ENCODE measurements around the gene HOXB13. TPM values are rescaled to one million over a fixed set of nuclear protein-coding genes. Genes with fewer than 3 reads are reported as not detected.
A peak's percentile ranks its signal among the peaks of the same experiment; 100 is the strongest.

The HOXB13 gene
- total and polyA plus RNA-seq, 7 experiments from 2014 or later: not detected

- peak overlapping the region in 1 of 9 donors; percentile 80 for H3K27ac Mint-ChIP-seq
- peak overlapping the region in 1 of 10 donors; percentile 46 for H3K4me3 Mint-ChIP-seq
- H3K9me3 Mint-ChIP-seq: peaks cover 0 to 21% (median 5%) of the 10 kb centered on the region in 11 donors
- no peaks in the 10 kb centered on the region for H3K36me3 ChIP-seq (ENCODE audit: control insufficient read depth in 2 of 3, insufficient read depth in 3 of 3, low read length in 3 of 3)
- peaks cover 31 to 84% of the 10 kb centered on the region in 2 donors for H3K27me3 ChIP-seq (ENCODE audit: control insufficient read depth in 2 of 2, insufficient read depth in 2 of 2, low read length in 2 of 2)
- ATAC-seq (no peak), DNase-seq (no peak)
- H3K4me1 Mint-ChIP-seq: peaks cover 20 to 58% (median 37%) of the 10 kb centered on the region in 7 donors
- H3K27me3 Mint-ChIP-seq: peaks cover 71 to 99% (median 86%) of the 10 kb centered on the region in 5 donors
- no peaks in the 10 kb centered on the region for H3K9me3 ChIP-seq (ENCODE audit: control insufficient read depth in 2 of 3, low read length in 3 of 3)
- ChIA-PET POLR2A (no interaction called here), CTCF (interaction anchor here (0.8 kb wide), 1 partner anchor 8 kb away, joined by 4 read pairs; no protein-coding TSS in a partner anchor)
- intact Hi-C loops (cut with micrococcal nuclease): loop anchor here in 1 of 2 donors (10.0 kb wide), 1 partner anchor 274 kb away; the partner anchor contains the start of gene IGF2BP1
- H3K36me3 Mint-ChIP-seq: peaks cover 0 to 8% (median 0%) of the 10 kb centered on the region in 5 donors
- peaks cover 22 to 37% of the 10 kb centered on the region in 2 donors for H3K4me1 ChIP-seq (ENCODE audit: control insufficient read depth in 2 of 2, insufficient read depth in 2 of 2, low read length in 2 of 2)
- H3K27ac ChIP-seq (ENCODE audit: low read depth, low read length): no peak overlapping the region
- no peak overlapping the region for H3K4me3 ChIP-seq (ENCODE audit: low read length)
Measured at GRCh38 chr17:48721009-48721402, 7.5 kb downstream of the HOXB13 start.

DNA sequence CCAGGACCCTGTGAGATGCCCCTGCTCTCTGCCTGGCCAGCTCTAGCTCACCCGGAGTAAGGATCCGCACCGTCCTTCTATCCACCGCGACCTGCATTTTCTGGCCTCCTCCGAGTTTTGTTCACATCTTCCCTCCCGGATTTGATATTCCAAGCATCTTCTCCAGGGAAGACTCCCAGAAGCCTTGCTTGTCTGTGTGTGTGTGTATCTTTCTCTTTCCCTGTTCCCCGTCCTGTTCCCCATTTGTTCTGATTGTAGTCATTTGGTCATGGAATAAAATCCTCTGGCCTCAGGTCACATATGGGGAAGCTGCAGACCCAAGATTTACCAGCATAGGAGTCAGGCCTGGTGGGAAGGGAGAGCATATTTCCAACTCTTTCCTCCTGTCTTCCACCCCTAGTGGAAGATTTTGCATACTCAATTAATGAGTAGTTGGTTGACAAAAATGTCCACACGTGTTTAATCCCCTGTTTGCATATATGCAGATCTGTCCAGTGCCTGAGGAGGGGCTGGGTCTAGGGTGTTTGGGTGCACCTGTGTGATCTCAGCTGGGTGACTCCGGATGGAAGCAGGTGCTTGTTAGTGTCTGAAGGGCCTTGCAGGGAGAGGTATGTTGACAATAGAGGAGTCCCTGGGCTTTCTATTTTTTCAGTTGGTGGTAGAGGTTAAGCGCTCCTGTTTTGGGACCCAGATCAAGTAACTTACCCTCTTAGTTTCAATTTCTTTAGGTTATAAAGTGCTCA, 8.1 kb downstream of the HOXB13 start:
- Histone ChIP-seq H3K27ac (ENCODE audit: low read depth, low read length) (no peak overlapping the region), H3K27me3 (ENCODE audit: control insufficient read depth in 2 of 2, insufficient read depth in 2 of 2, low read length in 2 of 2) (peaks cover 31 to 79% of the 10 kb centered on the region in 2 donors), H3K4me3 (ENCODE audit: low read length) (no peak overlapping the region), H3K4me1 (ENCODE audit: control insufficient read depth in 2 of 2, insufficient read depth in 2 of 2, low read length in 2 of 2) (peaks cover 22 to 36% of the 10 kb centered on the region in 2 donors), H3K36me3 (ENCODE audit: control insufficient read depth in 2 of 3, insufficient read depth in 3 of 3, low read length in 3 of 3) (no peaks in the 10 kb centered on the region), H3K9me3 (ENCODE audit: control insufficient read depth in 2 of 3, low read length in 3 of 3) (no peaks in the 10 kb centered on the region)
- Mint-ChIP-seq H3K27ac (peak overlapping the region in 5 of 9 donors; percentile 18 to 80 (median 58)), H3K36me3 (peaks cover 0 to 8% (median 0%) of the 10 kb centered on the region in 5 donors), H3K27me3 (peaks cover 66 to 98% (median 86%) of the 10 kb centered on the region in 5 donors), H3K4me3 (peak overlapping the region in 7 of 10 donors; percentile 34 to 54 (median 42)), H3K9me3 (peaks cover 0 to 21% (median 5%) of the 10 kb centered on the region in 11 donors), H3K4me1 (peaks cover 19 to 61% (median 37%) of the 10 kb centered on the region in 7 donors)
- intact Hi-C loops (cut with micrococcal nuclease): loop anchor here in 1 of 2 donors (10.0 kb wide), 1 partner anchor 274 kb away; the partner anchor contains the start of gene IGF2BP1
- DNase-seq (no peak), ATAC-seq (no peak)
- POLR2A ChIA-PET: interaction anchor here (1.2 kb wide), 1 partner anchor 33 kb away, joined by 3 read pairs; no protein-coding TSS in a partner anchor
- CTCF ChIA-PET: no interaction called here

DNA sequence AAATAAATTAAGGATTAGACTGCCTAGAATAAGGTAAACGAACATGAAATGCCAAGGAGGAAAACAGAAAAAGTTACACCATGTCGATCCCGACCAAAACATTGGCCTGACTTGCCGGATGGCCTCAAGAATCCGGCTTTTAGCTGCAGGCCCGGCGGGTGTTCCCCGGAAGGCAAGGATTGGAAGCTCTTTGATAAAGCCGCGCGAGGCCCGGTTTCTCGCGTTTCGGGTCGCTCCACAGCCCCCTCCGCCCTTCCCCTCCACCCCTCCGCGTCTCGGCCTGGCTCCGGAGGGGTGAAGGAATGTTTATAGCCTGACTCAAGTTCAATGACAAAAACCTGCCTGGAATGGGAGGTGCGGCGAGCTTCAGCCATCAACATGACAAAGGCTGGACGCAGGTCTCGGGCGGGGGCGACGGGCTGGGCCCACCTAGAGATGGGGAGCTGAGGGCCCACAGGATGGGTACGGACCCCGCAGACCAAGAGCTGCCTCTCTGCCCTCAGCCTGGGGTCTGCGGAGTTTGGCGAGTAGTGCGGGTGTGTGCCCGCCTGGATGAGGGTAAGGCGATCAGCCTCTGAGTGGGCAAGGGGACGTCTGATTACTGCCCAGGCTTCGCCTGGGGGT, 8.8 kb downstream of the HOXB13 start:
- peaks cover 14 to 56% (median 32%) of the 10 kb centered on the region in 7 donors for H3K4me1 Mint-ChIP-seq
- ChIA-PET CTCF (no interaction called here), POLR2A (interaction anchor here (1.0 to 1.2 kb wide), 2 partner anchors 19 to 33 kb away, joined by 3 to 5 read pairs; no protein-coding TSS in a partner anchor)
- Histone ChIP-seq H3K4me1 (ENCODE audit: control insufficient read depth in 2 of 2, insufficient read depth in 2 of 2, low read length in 2 of 2) (peaks cover 17 to 29% of the 10 kb centered on the region in 2 donors), H3K27me3 (ENCODE audit: control insufficient read depth in 2 of 2, insufficient read depth in 2 of 2, low read length in 2 of 2) (peaks cover 31 to 72% of the 10 kb centered on the region in 2 donors), H3K9me3 (ENCODE audit: control insufficient read depth in 2 of 3, low read length in 3 of 3) (no peaks in the 10 kb centered on the region), H3K27ac (ENCODE audit: low read depth, low read length) (no peak overlapping the region), H3K4me3 (ENCODE audit: low read length) (no peak overlapping the region), H3K36me3 (ENCODE audit: control insufficient read depth in 2 of 3, insufficient read depth in 3 of 3, low read length in 3 of 3) (no peaks in the 10 kb centered on the region)
- peak overlapping the region in 8 of 10 donors; percentile 25 to 73 (median 48) for H3K4me3 Mint-ChIP-seq
- H3K27ac Mint-ChIP-seq: peak overlapping the region in 3 of 9 donors; percentile 52 to 80 (median 58)
- H3K36me3 Mint-ChIP-seq: peaks cover 0 to 8% (median 0%) of the 10 kb centered on the region in 5 donors
- DNase-seq (no peak), ATAC-seq (no peak)
- peaks cover 0 to 21% (median 5%) of the 10 kb centered on the region in 11 donors for H3K9me3 Mint-ChIP-seq
- peaks cover 61 to 96% (median 84%) of the 10 kb centered on the region in 5 donors for H3K27me3 Mint-ChIP-seq
- intact Hi-C loops (cut with micrococcal nuclease): loop anchor here in 1 of 2 donors (2.0 to 10.0 kb wide), 2 partner anchors 15 to 275 kb away; partner anchors contain the start of gene IGF2BP1

GRCh38 chr17:48718761-48719641, 9.5 kb downstream of the HOXB13 start:
- POLR2A ChIA-PET: interaction anchor here (0.7 to 1.2 kb wide), 3 partner anchors 20 to 215 kb away, joined by 3 to 5 read pairs (median 3); no protein-coding TSS in a partner anchor
- ATAC-seq: no peak

DNA sequence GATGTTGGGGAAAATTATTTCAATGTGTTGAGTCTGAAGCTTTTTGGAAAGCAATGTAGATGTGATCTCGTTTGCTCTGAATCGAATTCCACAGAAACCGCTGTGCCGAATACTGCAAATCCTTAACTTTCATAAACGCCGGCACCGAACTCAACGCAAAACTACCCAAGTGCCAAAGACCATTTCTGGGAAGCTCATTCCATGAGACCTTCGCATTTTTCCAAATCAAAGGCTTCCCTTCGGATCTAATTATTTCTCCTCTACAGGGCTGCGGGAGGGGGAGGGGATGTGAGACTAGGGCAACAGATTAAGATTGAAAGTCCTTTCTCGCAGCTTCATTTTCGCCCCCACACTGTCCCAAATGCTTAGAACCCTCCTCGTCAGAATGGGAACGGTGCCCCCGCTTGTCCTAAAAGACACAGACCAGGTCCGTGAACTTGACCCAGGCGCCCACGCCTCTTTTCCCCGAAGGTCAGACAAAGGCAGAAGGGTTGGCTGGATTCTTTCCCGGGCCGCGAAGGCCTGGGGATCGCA, 10.3 kb downstream of the HOXB13 start:
- Mint-ChIP-seq H3K36me3 (peaks cover 0 to 8% (median 0%) of the 10 kb centered on the region in 5 donors), H3K4me3 (peak overlapping the region in 8 of 10 donors; percentile 14 to 73 (median 50)), H3K27me3 (peaks cover 61 to 96% (median 81%) of the 10 kb centered on the region in 5 donors), H3K27ac (peak overlapping the region in 4 of 9 donors; percentile 30 to 78 (median 66)), H3K9me3 (peaks cover 0 to 21% (median 5%) of the 10 kb centered on the region in 11 donors), H3K4me1 (peaks cover 2 to 42% (median 21%) of the 10 kb centered on the region in 7 donors)
- no peak for DNase-seq
- Histone ChIP-seq H3K27me3 (ENCODE audit: control insufficient read depth in 2 of 2, insufficient read depth in 2 of 2, low read length in 2 of 2) (peaks cover 31 to 58% of the 10 kb centered on the region in 2 donors), H3K4me1 (ENCODE audit: control insufficient read depth in 2 of 2, insufficient read depth in 2 of 2, low read length in 2 of 2) (peaks cover 2 to 14% of the 10 kb centered on the region in 2 donors), H3K4me3 (ENCODE audit: low read length) (no peak overlapping the region), H3K36me3 (ENCODE audit: control insufficient read depth in 2 of 3, insufficient read depth in 3 of 3, low read length in 3 of 3) (no peaks in the 10 kb centered on the region), H3K27ac (ENCODE audit: low read depth, low read length) (no peak overlapping the region), H3K9me3 (ENCODE audit: control insufficient read depth in 2 of 3, low read length in 3 of 3) (no peaks in the 10 kb centered on the region)
- ChIA-PET CTCF (interaction anchor here (0.6 kb wide), 1 partner anchor 202 kb away, joined by 3 read pairs; no protein-coding TSS in a partner anchor), POLR2A (interaction anchor here (0.7 kb wide), 1 partner anchor 215 kb away, joined by 3 read pairs; no protein-coding TSS in a partner anchor)
- no peak for ATAC-seq
- intact Hi-C loops (cut with micrococcal nuclease): loop anchor here in 1 of 2 donors (2.0 kb wide), 1 partner anchor 17 kb away; no protein-coding TSS in a partner anchor

More at GRCh38 chr17:48718761-48719641, 9.5 kb downstream of the HOXB13 start:
- DNase-seq: peak in 1 of 9 donors; percentile 28
- Histone ChIP-seq H3K9me3 (ENCODE audit: control insufficient read depth in 2 of 3, low read length in 3 of 3) (no peaks in the 10 kb centered on the region), H3K27ac (ENCODE audit: low read depth, low read length) (no peak overlapping the region), H3K4me3 (ENCODE audit: low read length) (no peak overlapping the region), H3K27me3 (ENCODE audit: control insufficient read depth in 2 of 2, insufficient read depth in 2 of 2, low read length in 2 of 2) (peaks cover 31 to 65% of the 10 kb centered on the region in 2 donors), H3K36me3 (ENCODE audit: control insufficient read depth in 2 of 3, insufficient read depth in 3 of 3, low read length in 3 of 3) (no peaks in the 10 kb centered on the region), H3K4me1 (ENCODE audit: control insufficient read depth in 2 of 2, insufficient read depth in 2 of 2, low read length in 2 of 2) (peaks cover 9 to 22% of the 10 kb centered on the region in 2 donors)
- H3K36me3 Mint-ChIP-seq: peaks cover 0 to 8% (median 0%) of the 10 kb centered on the region in 5 donors
- CTCF ChIA-PET: interaction anchor here (0.6 kb wide), 1 partner anchor 201 kb away, joined by 3 read pairs; no protein-coding TSS in a partner anchor
- intact Hi-C loops (cut with micrococcal nuclease): loop anchor here in 1 of 2 donors (2.0 kb wide), 1 partner anchor 16 kb away; no protein-coding TSS in a partner anchor
- peak overlapping the region in 9 of 10 donors; percentile 25 to 73 (median 59) for H3K4me3 Mint-ChIP-seq
- peak overlapping the region in 5 of 9 donors; percentile 41 to 78 (median 55) for H3K27ac Mint-ChIP-seq
- H3K27me3 Mint-ChIP-seq: peaks cover 61 to 96% (median 84%) of the 10 kb centered on the region in 5 donors
- H3K4me1 Mint-ChIP-seq: peaks cover 9 to 49% (median 26%) of the 10 kb centered on the region in 7 donors
- peaks cover 0 to 21% (median 5%) of the 10 kb centered on the region in 11 donors for H3K9me3 Mint-ChIP-seq
